ENCODE results near the gene HHEX.
"Not testable (repeated sequence)": the region's sequence is repeated elsewhere in the genome, so short reads cannot be mapped to it uniquely, and the experiment has no call there.

The HHEX gene

DNA sequence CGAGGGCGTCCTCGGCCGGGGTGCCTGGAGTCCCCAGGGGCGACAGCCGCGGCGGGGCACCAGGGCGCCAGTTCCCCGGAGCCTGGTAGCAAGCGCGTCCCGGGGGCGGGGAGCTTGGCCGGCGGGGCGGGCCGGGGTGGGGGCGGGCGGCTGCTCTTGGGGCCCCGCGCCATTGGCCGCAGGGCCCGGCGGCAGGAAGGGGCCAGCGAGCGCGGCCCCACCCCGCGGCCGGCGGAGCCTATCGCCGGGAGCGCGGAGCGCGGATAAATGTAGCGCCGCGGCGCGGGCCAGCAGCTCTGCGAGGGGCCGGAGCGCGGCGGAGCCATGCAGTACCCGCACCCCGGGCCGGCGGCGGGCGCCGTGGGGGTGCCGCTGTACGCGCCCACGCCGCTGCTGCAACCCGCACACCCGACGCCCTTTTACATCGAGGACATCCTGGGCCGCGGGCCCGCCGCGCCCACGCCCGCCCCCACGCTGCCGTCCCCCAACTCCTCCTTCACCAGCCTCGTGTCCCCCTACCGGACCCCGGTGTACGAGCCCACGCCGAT is at the start of gene HHEX:
TSS of gene HHEX (plus strand) at position 293 of the 548 bp plus-strand sequence. CDS start at position 325, 32 bp downstream.
- DNase-seq = peak; percentile 2

DNA sequence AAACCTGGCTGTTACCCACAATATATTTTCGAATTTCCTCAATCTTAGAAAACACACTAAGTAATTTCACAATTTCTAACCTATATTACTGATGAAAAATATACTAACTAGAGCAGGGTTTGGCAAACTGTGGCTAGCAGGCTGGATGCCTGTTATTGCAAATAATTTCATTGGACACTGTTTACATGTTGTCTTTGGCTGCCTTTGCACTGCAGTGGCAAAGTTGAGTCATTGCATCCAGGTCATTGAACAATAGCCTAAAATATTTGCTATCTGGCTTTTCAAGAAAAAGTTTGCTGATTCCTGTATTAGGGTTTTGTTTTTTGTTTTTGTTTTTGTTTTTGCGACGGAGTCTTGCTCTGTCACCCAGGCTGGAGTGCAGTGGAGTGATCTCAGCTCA is 49.6 kb upstream of the HHEX start:
- no peak for DNase-seq

DNA sequence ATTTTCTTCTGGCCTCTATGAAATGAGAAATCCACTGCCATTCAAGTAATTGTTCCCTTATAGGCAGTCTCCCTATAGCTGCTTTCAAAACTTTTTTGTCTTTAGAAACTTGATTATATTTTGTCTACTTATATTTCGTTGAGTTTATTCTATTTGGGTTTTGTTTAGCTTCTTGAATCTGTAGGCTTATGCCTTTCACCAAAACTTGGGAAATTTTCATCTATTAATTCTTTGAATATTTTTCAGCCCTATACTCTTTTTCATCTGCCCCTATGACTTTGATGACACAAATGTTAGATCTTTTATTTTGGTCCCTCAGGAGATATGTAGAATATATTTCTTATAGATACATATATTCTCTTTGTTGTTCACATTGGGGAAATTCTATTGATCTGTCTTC is 48.3 kb upstream of the HHEX start:
- no peak for DNase-seq

DNA sequence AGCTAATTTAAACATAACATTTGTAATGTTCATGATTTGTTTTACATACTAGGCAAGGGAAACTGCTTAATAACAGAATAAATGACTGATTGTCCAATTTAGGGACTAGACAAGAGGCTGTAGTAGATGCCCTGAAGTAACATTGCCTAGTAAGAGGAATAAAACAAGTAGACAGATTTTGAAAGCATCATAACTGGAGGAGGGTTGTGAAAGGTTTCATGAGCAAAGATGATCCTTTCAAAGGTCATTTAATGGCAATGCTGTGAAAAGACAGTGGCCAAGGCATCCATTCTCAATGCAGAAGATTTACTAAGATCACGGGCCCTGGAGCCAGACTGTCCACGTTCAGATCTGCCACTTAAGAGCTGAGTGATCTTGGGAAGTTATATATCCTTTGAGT is 44.8 kb upstream of the HHEX start:
- DNase-seq = no peak

DNA sequence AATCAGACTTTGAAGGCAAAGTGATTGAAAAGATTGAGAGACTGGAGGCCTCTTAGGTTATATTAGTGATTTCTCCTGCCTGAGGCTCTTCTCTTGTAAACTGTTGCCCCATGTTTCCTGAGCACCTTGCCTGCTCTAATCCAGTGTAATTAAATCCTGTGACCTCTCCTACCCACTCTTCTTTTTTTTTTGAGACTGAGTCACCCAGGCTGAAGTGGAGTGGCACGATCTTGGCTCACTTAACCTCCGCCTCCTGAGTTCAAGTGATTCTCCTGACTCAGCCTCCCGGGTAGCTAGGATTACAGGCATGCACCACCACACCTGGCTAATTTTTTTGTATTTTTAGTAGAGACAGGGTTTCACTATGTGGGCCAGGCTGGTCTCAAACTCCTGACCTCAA is 38.9 kb upstream of the HHEX start:
- not testable (repeated sequence) for DNase-seq

DNA sequence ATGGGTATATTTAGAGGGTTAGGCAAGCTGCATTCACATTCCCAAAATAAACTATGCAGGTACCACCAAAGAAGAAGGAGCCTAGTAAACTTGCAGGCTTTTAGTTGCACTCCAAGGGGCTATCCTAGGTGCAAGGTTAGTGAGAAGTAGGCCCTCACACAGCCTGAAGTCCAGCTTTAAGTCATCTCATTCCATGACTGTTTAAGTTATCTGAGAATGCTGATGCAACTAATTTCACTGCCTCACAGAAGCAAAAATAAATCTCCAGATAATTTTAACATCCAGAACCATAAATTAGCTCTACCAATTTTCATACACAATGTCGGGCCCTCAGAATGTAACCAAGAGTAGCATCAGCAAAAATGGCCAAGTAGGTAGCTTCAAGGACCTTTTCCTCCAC is 34.3 kb upstream of the HHEX start:
- no peak for DNase-seq

DNA sequence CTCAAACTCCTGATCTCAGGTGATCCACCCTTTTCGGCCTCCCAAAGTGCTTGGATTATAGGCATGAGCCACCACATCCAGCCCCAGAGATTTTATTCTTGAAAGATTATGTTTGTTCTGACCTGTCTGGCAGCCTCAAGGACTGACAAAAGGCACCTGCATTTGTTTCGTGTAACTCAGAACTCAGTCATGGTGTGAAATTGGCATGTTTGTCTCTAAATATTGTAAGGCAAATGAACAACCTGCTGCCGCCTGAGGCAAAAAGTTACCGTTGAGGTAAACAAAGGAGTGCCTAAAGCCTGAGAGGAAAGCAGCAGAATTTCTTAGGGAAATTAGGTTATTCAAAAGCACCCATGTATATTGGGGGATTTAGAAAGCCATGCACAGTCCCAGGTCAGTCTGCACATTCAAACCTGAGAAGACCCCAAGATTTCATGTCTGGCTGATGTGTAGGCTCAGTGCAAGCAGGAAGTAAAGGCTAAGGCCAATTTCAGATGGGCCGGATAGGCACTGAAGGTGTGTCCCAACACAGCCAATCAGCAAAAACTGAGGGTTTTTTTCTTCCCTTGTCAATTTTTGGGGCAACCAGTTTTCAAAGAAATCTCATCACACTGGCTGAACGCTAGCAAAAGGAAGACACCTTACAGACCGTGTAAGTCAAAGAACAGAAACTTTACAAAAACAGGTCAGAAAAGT is 33.3 kb upstream of the HHEX start:
- no peak for DNase-seq

DNA sequence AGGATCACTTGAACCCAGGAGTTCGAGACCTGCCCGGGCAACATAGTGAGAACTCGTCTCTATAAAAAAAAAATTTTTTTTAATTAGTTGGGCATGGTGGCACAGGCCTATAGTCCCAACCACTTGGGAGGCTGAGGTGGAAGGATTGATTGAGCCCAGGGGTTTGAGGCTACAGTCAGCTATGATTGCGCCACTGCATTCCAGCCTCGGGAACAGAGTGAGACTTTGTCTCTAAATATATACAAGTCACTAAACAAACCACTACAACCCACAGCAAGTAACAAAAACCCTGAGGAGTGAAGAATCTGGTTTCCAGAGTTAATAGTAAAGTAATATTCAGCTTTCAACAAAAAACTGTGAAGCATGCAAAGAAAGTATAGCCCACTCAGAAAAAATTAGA is 32.7 kb upstream of the HHEX start:
- DNase-seq = no peak

DNA sequence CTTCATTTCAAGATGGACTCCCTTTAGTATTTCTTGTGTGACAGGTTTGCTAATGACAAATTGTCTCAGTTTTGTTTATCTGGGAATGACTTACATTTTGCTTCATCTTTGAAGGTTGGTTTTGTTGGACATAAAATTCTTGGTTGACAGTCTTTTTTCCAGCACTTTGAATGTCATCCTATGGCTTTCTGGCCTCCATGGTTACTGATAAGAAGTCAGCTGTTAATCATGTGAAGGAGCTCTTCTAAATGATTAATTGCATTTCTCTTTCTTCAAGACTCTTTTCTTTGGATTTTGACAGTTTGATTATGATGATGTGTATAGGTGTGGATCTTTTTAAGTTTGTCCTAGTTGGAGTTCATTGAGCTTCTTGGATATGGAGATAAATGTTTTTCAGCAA is 26.9 kb upstream of the HHEX start:
- DNase-seq = no peak

DNA sequence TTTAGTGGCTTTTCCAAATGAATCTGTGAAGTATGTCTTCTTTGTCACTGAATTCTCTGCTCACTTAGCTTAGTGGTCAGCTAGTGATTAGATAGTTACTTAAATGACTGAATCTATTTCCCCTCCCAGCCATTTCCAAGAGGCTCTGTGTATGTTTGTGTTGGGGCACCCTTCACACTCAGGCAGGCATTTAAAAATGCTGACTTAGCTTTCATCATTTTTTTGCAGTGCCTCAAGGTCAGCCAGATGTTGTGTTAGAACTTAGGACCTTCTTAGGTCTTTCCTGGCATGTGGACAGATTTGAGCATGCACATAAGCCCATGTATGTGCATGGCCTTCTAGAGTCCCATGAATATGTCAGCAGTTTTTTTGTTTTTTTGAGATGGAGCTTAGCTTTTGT is 25.4 kb upstream of the HHEX start:
- no peak for DNase-seq

DNA sequence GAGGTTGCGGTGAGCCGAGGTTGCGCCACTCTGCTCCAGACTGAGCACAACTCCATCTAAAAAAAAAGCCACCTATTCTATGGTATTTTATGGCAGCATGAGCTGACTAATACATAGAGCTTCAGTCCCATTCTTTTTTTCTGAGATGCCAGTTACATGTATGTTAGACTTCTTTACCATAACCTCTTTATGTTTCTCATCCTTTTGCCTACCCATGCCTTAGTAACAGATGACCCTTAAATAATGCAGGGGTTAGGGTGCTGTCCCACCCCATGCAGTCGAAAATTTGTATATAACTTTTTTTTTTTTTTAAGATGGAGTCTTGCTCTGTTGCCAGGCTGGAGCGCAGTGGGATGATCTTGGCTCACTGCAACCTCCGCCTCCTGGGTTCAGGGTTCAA is 22.7 kb upstream of the HHEX start:
- no peak for DNase-seq

DNA sequence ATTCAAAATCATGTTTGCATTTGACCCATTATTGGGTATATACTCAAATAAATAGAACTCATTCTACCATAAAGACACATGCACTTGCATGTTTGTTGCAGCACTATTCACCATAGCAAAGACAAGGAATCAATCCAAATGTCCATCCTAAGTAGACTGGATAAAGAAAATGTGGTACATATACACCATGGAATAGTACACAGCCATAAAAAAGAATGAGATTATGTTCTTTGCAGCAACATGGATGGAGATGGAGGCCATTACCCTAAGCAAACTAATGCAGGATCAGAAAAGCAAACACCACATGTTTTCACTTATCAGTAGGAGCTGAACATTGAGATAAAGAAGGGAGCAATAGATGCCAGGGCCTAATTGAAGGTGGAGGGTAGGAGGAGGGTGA is 12.0 kb upstream of the HHEX start:
- no peak for DNase-seq

DNA sequence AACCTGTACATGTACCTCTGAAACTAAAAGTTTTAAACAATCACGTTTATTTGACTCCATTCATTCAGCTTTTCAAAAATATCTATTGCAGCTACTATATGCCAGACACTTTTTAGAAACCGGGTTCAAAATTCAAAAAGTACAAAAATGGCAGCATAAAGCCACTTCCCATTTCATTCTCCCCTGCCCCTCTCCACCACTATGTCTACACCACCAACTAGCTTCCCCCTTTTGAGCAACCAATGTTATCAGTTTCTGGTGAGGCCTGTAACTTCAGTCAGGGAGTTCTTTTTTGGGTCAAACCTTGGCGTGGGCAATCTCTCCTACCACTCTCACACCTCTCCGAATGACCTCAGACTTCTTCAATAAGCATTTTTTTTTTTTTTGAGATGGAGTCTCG is 11.5 kb upstream of the HHEX start:
- DNase-seq = no peak

DNA sequence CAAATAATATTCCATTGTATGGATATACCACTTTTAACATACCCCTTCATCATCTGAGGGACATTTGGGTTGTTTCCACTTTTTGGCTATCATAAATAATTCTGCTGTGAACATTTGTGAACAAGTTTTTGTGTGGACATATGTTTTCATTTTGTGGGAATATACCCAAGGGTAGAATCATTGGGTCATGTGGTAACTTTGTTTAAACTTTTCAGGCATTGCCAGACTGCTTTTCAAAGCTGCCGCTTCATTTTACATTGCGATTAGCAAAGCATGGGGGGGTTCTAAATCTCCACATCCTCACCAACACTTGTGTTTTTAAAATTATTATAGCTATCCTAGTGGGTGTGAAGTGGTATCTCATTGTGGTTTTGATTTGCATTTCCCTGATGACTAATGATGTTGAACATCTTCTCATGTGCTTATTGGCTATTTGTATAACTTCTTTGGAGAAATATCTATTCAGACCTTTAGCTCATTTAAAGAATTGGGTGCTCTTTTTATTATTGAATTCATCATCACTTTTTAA is 8.4 kb upstream of the HHEX start:
- DNase-seq = no peak

DNA sequence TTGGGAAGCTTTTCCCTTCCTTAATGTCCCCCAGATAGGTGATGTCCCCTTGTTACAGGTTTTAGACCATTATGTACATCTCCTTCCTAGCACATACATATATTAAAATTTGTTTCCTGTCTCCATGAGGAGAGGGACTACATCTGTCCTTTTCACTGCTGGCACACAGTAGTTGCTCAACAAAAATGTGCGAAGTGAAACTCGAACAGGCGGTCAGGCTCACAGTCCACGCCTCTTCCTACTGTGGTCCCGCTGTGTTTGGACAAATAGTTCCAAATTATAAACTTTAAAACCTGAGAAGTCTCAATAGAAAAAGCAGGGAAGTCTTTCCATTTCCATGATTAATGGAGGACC is 1.2 kb upstream of the HHEX start:
- no peak for DNase-seq

DNA sequence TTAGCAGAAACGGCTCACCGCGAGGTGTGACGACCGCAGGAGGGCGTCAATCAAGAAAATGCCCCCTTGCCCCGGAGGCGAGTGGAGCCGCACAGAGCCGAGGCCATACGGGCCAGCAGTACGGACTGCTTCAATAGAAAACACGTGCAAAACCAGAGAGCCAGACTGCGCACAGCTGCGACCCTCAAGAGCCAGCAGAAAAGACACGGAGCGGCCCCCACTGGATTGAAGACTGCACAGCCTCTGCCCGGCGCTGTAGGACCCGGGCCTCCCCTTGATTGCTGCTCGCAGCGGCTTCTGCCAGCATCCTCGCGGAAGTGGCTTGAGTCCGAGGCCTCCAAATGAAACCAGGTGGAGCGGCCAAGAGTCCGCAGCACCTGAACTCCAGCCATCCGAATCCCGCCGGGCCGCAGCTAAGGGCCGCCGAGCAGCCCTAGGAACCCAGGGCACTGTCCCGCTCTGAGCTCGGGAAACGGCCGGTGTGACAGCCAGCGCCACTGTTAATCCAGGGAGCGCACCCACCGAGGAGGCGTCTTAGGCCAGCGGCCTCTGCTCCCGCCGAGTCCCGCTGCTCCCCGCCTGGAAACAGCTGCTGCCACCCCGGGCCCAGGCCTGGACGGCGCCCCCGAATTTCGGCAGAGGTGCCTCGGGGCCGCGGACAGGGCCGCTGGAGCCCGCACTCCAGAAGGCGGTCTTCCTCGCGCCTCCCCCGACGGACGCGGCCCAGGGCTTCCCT is 660 bp upstream of the HHEX start:
- no peak for DNase-seq

DNA sequence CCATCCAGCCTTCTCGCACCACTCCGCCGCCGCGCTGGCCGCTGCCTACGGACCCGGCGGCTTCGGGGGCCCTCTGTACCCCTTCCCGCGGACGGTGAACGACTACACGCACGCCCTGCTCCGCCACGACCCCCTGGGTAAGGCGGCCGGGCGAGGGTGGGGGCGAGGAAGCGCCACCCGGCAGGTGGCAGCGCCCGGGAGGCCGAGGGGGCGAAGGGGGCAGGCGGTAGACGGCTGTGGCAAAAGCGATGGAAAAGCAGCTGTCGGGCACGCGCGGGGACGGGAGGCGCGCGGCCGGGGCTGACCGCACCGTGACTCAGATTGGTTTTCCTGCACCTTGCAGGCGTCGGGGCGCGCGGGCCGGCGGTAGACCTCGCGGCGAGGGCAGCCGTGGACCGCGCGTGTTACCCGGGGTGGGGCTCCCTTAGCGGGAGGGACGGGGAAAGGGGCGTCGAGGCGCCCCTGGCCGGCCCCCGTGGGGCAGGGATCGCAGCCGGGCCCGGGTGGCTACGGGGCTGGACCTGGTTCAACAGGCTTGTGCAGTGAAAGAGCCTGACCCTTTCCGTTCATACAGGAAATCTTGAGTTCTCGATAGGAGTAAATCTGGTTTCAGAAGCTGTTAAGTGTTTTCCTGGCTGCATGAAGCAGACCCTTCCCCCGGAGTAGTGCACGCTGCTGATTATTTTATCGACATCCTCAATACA is 608 bp downstream of the HHEX start:
- DNase-seq = no peak

DNA sequence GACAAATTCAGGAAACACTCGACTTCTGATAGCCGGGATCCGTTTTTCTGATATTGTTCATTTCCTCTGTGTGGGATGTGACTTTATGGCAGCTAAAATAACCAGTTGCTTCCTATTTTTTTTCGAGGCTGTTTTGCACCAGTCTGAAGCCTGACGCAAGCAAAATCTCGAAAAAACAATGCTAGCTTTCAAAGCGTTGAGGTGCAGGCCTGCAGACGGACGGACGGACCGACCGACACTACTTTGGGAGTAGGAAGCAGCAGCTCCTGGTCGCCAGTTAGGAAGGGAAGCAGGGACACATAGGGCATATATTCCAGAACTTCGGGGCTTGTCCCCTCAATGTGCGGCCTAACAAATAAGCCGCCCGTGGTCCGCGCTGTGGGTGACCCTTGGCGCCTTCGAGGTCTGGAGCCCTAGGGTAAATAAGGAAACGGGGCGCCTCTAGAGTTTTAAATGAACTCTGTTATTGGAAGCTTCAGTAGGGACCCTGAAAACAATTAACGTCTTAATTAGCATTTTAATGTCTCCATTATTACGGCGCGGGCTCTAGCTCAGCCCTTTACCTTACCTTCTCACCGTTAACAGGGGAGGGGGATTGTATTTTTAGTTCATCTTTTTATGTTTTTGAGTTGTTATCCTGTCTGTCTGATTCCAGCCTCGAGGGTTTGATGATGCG is 1.3 kb downstream of the HHEX start:
- DNase-seq = no peak

DNA sequence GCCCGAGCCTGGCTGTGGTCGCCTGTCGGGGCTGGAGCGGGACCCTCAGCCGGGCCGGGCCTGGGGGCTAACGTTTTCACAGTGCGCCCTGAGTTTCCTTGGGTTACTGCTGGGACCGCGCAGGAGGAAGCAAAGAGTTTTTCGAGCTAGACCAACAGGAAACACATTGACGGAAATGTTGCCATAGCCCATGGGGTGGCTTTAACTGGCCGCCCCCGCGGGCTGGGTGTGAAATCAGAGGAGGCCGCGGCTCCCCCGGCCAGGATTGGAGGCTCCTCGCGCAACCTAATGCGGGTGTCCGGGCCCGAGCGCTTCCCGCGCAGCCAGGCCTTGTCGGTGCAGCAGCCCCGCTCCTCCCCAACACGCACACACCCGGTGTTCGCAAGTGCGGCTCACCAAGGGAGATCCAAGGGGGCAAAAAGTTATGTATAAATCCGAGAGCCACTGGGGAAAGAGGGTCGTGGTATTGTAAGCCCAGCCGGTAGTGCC is 1.9 kb downstream of the HHEX start:
- DNase-seq = no peak

DNA sequence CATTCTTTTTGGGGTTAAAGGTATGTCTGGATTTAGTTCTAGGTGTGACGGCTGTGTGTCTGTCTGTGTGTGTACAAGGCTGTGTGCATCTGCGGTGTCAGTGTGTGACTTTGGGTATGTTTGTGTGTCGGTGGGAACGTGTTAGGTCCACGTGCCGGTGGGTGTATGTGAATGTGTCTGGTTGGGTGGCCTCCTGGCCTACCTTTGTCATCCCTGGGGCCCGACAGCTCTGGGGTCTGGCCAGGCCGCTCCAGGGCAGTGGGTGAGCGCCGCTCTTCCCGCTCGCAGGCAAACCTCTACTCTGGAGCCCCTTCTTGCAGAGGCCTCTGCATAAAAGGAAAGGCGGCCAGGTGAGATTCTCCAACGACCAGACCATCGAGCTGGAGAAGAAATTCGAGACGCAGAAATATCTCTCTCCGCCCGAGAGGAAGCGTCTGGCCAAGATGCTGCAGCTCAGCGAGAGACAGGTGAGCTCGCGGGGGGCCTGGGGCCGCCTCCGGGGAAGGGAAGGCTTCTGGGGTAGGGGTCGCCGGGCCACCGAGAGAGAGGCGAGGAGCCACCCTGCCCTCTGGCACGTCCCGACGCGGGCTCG is 2.4 kb downstream of the HHEX start:
- no peak for DNase-seq

DNA sequence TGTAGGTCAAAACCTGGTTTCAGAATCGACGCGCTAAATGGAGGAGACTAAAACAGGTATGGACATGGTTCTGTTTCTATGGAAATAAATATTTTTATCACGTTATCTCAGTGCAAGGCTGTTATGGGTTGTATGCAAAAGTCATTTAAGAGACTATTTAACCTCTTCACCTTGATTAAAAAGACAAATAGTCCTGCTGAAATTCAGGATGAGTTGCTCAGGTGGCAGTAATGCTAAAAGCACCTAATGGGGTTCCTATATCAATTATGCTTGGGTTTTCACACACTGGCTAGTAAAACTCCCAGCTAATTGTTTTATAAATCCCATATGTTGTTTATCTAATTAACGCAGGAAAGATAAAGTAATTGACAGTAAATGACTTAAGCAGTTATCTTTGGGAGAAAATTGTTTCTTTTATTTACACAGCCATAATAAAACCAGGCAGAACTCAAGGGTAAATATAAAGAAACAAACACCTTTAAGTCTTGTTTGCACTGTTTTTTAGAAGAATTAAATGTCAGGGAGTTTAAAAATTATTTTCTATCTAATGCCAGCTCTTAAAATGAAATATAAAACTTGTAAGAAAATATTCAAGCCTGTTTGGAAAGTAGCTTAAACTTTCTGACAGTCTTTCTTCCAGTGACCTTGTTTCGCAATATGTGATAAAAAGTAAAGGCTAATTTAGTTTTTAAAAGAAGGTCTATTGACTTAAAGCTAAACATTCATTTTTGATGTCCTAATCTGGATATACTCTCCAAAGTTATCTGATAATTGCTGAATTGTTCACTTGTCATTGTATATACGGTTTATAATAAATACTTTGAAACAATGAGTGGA is 3.2 kb downstream of the HHEX start:
- DNase-seq = no peak

DNA sequence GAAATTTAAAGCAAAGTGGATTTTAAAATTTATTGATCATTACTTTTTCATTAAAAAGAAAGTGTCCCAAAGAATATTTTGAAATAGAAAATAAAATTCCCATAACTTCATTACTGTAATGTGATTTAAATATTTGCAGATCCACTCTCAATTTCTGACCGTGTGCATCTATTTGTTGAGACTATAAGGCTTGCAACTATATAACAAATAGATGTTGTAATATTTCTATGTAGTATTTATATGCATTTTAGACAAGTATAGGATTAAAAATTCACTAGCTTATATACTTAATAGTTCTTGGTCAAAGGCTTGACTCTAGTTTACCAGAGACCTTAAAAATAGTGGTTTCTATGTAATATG is 3.8 kb downstream of the HHEX start:
- DNase-seq = no peak

All from NCI-H446 treated with DMSO at 0.1 percent for 48 hours (cell line).